Thyroid gland (tissue), 4 donors: Measurements from ENCODE around the gene CRISPLD2.

ENCODE experiments used
- POLR2A ChIP-seq, 2 donors: fragments of 450-650 bp; IDR thresholded peaks; one replicate each; pipeline ENCODE4 v1.6.1; 2017; ENCODE audit warnings: antibody characterized with exemption in 2 of 2, mild to moderate bottlenecking in 2 of 2, moderate library complexity in 1 of 2
- TF ChIP-seq, protein P1 (sequence below), 6 experiments: fragments of 200-600 bp in 3 of 6; fragments of 450-650 bp in 3 of 6; sonication (generic) in 3 of 6; IDR thresholded peaks; one replicate each; pipeline ENCODE4 v1.5.1; 2016 to 2019; ENCODE audit warnings: antibody characterized with exemption in 6 of 6, mild to moderate bottlenecking in 2 of 6, inconsistent platforms in 1 of 6, moderate library complexity in 1 of 6

GRCh38 chr16:84874553-84874952 lies 54.8 kb downstream of the CRISPLD2 start:
- TF ChIP-seq, protein P1, sequence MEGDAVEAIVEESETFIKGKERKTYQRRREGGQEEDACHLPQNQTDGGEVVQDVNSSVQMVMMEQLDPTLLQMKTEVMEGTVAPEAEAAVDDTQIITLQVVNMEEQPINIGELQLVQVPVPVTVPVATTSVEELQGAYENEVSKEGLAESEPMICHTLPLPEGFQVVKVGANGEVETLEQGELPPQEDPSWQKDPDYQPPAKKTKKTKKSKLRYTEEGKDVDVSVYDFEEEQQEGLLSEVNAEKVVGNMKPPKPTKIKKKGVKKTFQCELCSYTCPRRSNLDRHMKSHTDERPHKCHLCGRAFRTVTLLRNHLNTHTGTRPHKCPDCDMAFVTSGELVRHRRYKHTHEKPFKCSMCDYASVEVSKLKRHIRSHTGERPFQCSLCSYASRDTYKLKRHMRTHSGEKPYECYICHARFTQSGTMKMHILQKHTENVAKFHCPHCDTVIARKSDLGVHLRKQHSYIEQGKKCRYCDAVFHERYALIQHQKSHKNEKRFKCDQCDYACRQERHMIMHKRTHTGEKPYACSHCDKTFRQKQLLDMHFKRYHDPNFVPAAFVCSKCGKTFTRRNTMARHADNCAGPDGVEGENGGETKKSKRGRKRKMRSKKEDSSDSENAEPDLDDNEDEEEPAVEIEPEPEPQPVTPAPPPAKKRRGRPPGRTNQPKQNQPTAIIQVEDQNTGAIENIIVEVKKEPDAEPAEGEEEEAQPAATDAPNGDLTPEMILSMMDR (IDR thresholded peaks at IDR 0.05), result no peak
- TF ChIP-seq POLR2A (IDR thresholded peaks at IDR 0.05), result no peak
